H1 (cell line): ENCODE results near the gene VNN1. TPM values are rescaled to one million over a fixed set of nuclear protein-coding genes. Genes with fewer than 3 reads are reported as not detected.

Source experiments
- BCL11A ChIP-seq, 2 experiments: IDR thresholded peaks; one replicate each; pipeline ENCODE4 v1.6.1; 2011; ENCODE audit warnings: low read depth in 2 of 2, low read length in 2 of 2, mild to moderate bottlenecking in 2 of 2
- BRCA1 ChIP-seq: IDR thresholded peaks from 2 replicates; pipeline ENCODE4 v1.6.1; 2012; ENCODE audit warnings: low read depth, low read length, improper control_type of control experiment
- CBX8 ChIP-seq: fragments of 300-800, 300-1000 bp; sonication (generic); IDR thresholded peaks from 2 replicates; pipeline ENCODE4 v1.7.1; 2016; ENCODE audit warnings: low read depth, low read length, borderline replicate concordance
- RFX5 ChIP-seq: IDR thresholded peaks from 2 replicates; pipeline ENCODE4 v1.6.1; 2011; ENCODE audit warnings: low read depth, low read length, improper control_type of control experiment, borderline replicate concordance
- polyA plus RNA-seq, 7 experiments: library from polyadenylated mRNA; depleted of rRNA in 3 of 7; stranded (reverse) in 5 of 7; unstranded in 2 of 7; fragments of >200 nt in 5 of 7; fragments of 200-250 nt in 2 of 7; gene quantifications; 1 replicate in 5 of 7; 2 replicates in 1 of 7; 4 replicates in 1 of 7; pipeline versions ENCODE4 v1.2.1 to v1.2.3, GENCODE V29; 2011 to 2013; ENCODE audit warnings: missing spikeins in 2 of 7, mixed read lengths in 2 of 7
- total RNA-seq: library from RNA; stranded (reverse); fragmentation: NEBNext Ultra II Directional; extraction: Animal tissue kit (Norgen Biotek cat#: 25700); gene quantifications from 2 replicates; pipeline ENCODE4 v1.2.1, GENCODE V29; 2021

VNN1 gene
- total and polyA plus RNA-seq, 2 of the 8 experiments (the other 6 are each of a cell fraction or from before 2014, with no cell fraction given) = not detected

- TF ChIP-seq BRCA1 = no peak
- no peak for TF ChIP-seq CBX8
- no peak for TF ChIP-seq RFX5
- no peak for TF ChIP-seq BCL11A (IDR thresholded peaks at IDR 0.05; ENCODE audit: low read depth in 2 of 2, low read length in 2 of 2)
These were observed 65.5 kb downstream of the VNN1 start (continued) for GRCh38 chr6:132648356-132648755.
